HepG2 (cell line): ENCODE results near the gene ATAD3C. TPM values are rescaled to one million over a fixed set of nuclear protein-coding genes. Genes with fewer than 3 reads are reported as not detected.

Source experiments
- ETV5 ChIP-seq: IDR thresholded peaks from 2 replicates; pipeline ENCODE4 v1.6.1; 2018; ENCODE audit warnings: missing biosample characterization, missing genetic modification reagents, inconsistent platforms, borderline replicate concordance
- FOXK1 ChIP-seq: sonication (generic); formaldehyde crosslinking; IDR thresholded peaks from 2 replicates; pipeline ENCODE4 v1.4.0; 2020; ENCODE audit warnings: low read depth, missing genetic modification reagents, borderline replicate concordance
- JDP2 ChIP-seq: sonication (generic); formaldehyde crosslinking; IDR thresholded peaks from 2 replicates; pipeline ENCODE4 v1.8.1; 2022; ENCODE audit warnings: missing genetic modification reagents, borderline replicate concordance
- KLF9 ChIP-seq: IDR thresholded peaks from 2 replicates; pipeline ENCODE4 v1.6.1; 2016; ENCODE audit warnings: low read depth
- MAF1 ChIP-seq: sonication (generic); formaldehyde crosslinking; IDR thresholded peaks from 2 replicates; pipeline ENCODE4 v1.5.0; 2020; ENCODE audit warnings: missing genetic modification reagents, borderline replicate concordance
- SIX1 ChIP-seq: sonication (generic); formaldehyde crosslinking; IDR thresholded peaks from 2 replicates; pipeline ENCODE4 v1.4.0; 2020; ENCODE audit warnings: missing genetic modification reagents, borderline replicate concordance
- SKI ChIP-seq: fragments of 450-650 bp; IDR thresholded peaks from one replicate; pipeline ENCODE4 v1.6.1; 2018; ENCODE audit warnings: mild to moderate bottlenecking; ENCODE audit not compliant: partially characterized antibody
- SMAD3 ChIP-seq: sonication (generic); formaldehyde crosslinking; IDR thresholded peaks from 2 replicates; pipeline ENCODE4 v1.4.0; 2020; ENCODE audit warnings: missing genetic modification reagents
- SNRNP70 ChIP-seq: fragments of 200-400 bp; formaldehyde crosslinking; IDR thresholded peaks from 2 replicates; pipeline ENCODE4 v1.6.1; 2017; ENCODE audit warnings: mild to moderate bottlenecking, low read depth, low read length, moderate library complexity
- SPEN ChIP-seq: sonication (generic); formaldehyde crosslinking; IDR thresholded peaks from 2 replicates; pipeline ENCODE4 v1.5.1; 2020; ENCODE audit warnings: low read depth, mild to moderate bottlenecking, missing genetic modification reagents
- SSRP1 ChIP-seq: IDR thresholded peaks from 2 replicates; pipeline ENCODE4 v1.6.1; 2016; ENCODE audit warnings: control low read depth
- ZFP82 ChIP-seq: sonication (generic); formaldehyde crosslinking; IDR thresholded peaks from 2 replicates; pipeline ENCODE4 v1.5.1; 2020; ENCODE audit warnings: mild to moderate bottlenecking, missing genetic modification reagents, borderline replicate concordance
- ZNF232 ChIP-seq: sonication (generic); formaldehyde crosslinking; IDR thresholded peaks from 2 replicates; pipeline ENCODE4 v1.4.0; 2020; ENCODE audit warnings: missing genetic modification reagents, borderline replicate concordance
- ZNF530 ChIP-seq: sonication (generic); formaldehyde crosslinking; IDR thresholded peaks from 2 replicates; pipeline ENCODE4 v1.5.0; 2020; ENCODE audit warnings: low read depth, mild to moderate bottlenecking, missing genetic modification reagents
- ZNF552 ChIP-seq: sonication (generic); formaldehyde crosslinking; IDR thresholded peaks from 2 replicates; pipeline ENCODE4 v1.9.0; 2022; ENCODE audit warnings: missing genetic modification reagents, mild to moderate bottlenecking, borderline replicate concordance
- ZNF792 ChIP-seq: IDR thresholded peaks from 2 replicates; pipeline ENCODE4 v1.6.1; 2016
- polyA plus RNA-seq, 8 experiments: library from polyadenylated mRNA; depleted of rRNA in 3 of 8; stranded (reverse) in 7 of 8; unstranded in 1 of 8; fragments of >200 nt; fragmentation: Illumina TruSeq in 4 of 8; extraction: Trizol in 4 of 8; gene quantifications; 2 replicates each; pipeline versions ENCODE4 v1.2.1 to v1.2.3, GENCODE V29; 2011 to 2016; ENCODE audit warnings: low read depth in 4 of 8, missing spikeins in 1 of 8, mixed read lengths in 1 of 8; ENCODE audit not compliant: insufficient read depth in 1 of 8
- total RNA-seq, 5 experiments: library from RNA; depleted of rRNA; stranded (reverse); fragments of >200 nt; fragmentation: Illumina TruSeq; extraction: Trizol; gene quantifications; 2 replicates each; pipeline ENCODE4 v1.2.3, GENCODE V29; 2016; ENCODE audit warnings: low read depth in 1 of 5
- TF ChIP-seq, protein P1 (sequence below): sonication (generic); formaldehyde crosslinking; IDR thresholded peaks from 2 replicates; pipeline ENCODE4 v1.8.1; 2022; ENCODE audit warnings: low read depth, mild to moderate bottlenecking, missing genetic modification reagents
- TF ChIP-seq, protein P2 (sequence below): sonication (generic); formaldehyde crosslinking; IDR thresholded peaks from 2 replicates; pipeline ENCODE4 v1.9.0; 2021; ENCODE audit warnings: missing genetic modification reagents, mild to moderate bottlenecking, borderline replicate concordance
- TF ChIP-seq, protein P3 (sequence below): sonication (generic); formaldehyde crosslinking; IDR thresholded peaks from 2 replicates; pipeline ENCODE4 v1.4.0; 2020; ENCODE audit warnings: missing genetic modification reagents
- TF ChIP-seq, protein P4 (sequence below): sonication (generic); formaldehyde crosslinking; IDR thresholded peaks from 2 replicates; pipeline ENCODE4 v1.9.0; 2021; ENCODE audit warnings: missing genetic modification reagents, mild to moderate bottlenecking, borderline replicate concordance

Gene ATAD3C
- total and polyA plus RNA-seq, 2 of the 13 experiments (the other 11 are each of a cell fraction or from before 2014, with no cell fraction given) = 2.4 to 3.2 TPM

DNA sequence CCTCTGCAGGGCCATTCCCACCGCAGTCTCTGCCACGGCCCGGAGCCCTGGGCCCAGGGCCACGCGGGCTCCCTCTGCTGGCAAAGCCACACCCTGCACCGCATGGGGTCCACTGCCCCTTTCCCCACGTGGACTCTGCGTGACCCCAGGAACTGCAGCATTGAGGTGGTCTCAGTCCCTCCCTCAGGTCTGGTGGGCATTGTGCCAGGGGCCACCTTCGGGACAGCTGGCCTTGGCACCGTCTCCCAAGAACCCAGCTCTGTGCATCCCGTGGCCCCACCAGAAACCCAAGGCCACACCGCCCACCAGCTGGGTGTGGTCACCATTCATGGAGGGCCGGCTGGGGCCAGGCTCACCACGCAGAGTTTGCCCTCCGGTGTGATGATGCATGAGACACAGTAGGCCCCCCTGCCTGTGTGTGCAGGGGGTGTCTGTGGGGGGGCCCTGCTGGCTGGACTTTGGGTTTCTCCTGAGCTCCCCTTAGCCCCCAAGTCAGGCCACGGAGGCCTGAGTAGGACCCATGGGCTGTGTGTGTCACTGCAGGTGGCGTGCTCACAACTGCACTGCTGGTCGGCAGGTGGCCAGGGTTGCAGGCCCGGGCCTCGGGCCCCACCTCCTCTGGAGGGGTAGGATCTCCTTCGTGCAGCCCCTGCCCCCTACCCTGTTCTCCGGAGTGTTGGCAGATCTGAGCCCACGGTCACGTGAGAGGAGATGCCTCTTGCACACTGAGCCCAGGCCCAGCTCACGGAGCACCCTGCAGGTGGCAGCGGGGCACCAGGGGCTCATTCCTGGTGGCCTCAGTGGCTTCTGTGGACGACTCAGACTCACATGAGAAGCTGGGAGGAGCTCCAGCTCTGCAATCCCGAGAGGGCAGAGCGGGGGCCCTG is 8.2 kb upstream of the ATAD3C start (continued):
- TF ChIP-seq, protein P1, sequence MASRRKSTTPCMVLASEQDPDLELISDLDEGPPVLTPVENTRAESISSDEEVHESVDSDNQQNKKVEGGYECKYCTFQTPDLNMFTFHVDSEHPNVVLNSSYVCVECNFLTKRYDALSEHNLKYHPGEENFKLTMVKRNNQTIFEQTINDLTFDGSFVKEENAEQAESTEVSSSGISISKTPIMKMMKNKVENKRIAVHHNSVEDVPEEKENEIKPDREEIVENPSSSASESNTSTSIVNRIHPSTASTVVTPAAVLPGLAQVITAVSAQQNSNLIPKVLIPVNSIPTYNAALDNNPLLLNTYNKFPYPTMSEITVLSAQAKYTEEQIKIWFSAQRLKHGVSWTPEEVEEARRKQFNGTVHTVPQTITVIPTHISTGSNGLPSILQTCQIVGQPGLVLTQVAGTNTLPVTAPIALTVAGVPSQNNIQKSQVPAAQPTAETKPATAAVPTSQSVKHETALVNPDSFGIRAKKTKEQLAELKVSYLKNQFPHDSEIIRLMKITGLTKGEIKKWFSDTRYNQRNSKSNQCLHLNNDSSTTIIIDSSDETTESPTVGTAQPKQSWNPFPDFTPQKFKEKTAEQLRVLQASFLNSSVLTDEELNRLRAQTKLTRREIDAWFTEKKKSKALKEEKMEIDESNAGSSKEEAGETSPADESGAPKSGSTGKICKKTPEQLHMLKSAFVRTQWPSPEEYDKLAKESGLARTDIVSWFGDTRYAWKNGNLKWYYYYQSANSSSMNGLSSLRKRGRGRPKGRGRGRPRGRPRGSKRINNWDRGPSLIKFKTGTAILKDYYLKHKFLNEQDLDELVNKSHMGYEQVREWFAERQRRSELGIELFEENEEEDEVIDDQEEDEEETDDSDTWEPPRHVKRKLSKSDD (CRISPR knock-in tag) = no peak; the same call in 1 of the 2 replicates
- TF ChIP-seq SSRP1 (no peak), SKI (peak; percentile 57), ZFP82 (CRISPR knock-in tag) (no peak), ZNF792 (CRISPR knock-in tag) (no peak), ZNF552 (CRISPR knock-in tag) (no peak; the same call in 1 of the 2 replicates), ZNF530 (CRISPR knock-in tag) (no peak), SNRNP70 (no peak), SPEN (CRISPR knock-in tag) (peak; percentile 34), MAF1 (CRISPR knock-in tag) (0 out of 2 replicates have a peak, but pooled peaks have one; percentile 34), ZNF232 (CRISPR knock-in tag) (peak; percentile 32; the same call in 1 of the 2 replicates), KLF9 (CRISPR knock-in tag) (no peak), FOXK1 (no peak), JDP2 (CRISPR knock-in tag) (no peak), ETV5 (CRISPR knock-in tag) (peak; percentile 10; the same call in 1 of the 2 replicates), SMAD3 (CRISPR knock-in tag) (no peak), SIX1 (CRISPR knock-in tag) (no peak)
- TF ChIP-seq, protein P2, sequence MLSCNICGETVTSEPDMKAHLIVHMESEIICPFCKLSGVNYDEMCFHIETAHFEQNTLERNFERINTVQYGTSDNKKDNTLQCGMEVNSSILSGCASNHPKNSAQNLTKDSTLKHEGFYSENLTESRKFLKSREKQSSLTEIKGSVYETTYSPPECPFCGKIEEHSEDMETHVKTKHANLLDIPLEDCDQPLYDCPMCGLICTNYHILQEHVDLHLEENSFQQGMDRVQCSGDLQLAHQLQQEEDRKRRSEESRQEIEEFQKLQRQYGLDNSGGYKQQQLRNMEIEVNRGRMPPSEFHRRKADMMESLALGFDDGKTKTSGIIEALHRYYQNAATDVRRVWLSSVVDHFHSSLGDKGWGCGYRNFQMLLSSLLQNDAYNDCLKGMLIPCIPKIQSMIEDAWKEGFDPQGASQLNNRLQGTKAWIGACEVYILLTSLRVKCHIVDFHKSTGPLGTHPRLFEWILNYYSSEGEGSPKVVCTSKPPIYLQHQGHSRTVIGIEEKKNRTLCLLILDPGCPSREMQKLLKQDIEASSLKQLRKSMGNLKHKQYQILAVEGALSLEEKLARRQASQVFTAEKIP = no peak
- TF ChIP-seq, protein P3, sequence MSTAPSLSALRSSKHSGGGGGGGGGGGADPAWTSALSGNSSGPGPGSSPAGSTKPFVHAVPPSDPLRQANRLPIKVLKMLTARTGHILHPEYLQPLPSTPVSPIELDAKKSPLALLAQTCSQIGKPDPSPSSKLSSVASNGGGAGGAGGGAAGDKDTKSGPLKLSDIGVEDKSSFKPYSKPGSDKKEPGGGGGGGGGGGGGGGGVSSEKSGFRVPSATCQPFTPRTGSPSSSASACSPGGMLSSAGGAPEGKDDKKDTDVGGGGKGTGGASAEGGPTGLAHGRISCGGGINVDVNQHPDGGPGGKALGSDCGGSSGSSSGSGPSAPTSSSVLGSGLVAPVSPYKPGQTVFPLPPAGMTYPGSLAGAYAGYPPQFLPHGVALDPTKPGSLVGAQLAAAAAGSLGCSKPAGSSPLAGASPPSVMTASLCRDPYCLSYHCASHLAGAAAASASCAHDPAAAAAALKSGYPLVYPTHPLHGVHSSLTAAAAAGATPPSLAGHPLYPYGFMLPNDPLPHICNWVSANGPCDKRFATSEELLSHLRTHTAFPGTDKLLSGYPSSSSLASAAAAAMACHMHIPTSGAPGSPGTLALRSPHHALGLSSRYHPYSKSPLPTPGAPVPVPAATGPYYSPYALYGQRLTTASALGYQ (CRISPR knock-in tag) = no peak
- TF ChIP-seq, protein P4, sequence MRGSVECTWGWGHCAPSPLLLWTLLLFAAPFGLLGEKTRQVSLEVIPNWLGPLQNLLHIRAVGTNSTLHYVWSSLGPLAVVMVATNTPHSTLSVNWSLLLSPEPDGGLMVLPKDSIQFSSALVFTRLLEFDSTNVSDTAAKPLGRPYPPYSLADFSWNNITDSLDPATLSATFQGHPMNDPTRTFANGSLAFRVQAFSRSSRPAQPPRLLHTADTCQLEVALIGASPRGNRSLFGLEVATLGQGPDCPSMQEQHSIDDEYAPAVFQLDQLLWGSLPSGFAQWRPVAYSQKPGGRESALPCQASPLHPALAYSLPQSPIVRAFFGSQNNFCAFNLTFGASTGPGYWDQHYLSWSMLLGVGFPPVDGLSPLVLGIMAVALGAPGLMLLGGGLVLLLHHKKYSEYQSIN = no peak
